ENCODE results near the gene ACOT11.

The ACOT11 gene

DNA sequence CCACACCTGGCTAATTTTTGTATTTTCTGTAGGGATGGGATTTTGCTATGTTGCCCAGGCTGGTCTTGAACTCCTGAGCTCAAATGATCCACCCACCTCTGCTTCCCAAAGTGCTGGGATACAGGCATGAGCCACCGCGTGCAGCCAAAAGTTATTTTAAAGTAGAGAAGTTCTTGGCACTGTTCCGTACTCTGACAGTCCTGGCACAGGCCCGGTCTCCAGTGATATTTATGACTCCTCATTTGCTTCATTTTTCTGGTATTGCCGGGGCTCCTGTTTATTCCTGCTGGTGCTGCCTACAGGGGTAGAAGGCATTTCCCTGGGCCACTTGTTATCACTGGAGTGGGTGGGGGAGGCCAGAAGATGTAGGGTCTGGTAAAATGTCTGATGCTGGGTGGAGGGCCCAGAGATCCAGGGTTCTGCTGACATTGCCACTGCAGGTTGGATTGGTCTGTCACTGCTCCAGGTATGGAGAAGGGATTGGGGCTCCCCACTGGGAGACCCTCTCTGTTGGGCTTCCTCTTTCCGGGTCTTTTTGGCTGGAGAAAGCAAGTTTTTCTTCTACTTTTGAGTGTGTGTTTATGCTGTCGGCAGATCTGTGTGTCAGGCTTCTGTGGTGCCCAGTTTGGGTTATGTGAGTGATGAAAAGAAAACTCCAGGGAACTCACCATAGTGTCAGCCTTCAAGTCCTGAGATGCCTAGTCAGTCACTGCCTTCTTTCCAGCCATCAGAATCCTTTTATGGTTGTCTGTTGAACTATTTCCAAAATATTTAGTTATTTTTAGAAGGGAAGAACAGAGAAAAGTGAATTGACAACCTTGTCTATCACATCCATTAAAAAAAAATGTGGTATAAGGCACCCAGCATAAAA, 98.0 kb downstream of the ACOT11 start:
- DNase-seq (ENCODE audit: low read depth in 2 of 2), result no peak

DNA sequence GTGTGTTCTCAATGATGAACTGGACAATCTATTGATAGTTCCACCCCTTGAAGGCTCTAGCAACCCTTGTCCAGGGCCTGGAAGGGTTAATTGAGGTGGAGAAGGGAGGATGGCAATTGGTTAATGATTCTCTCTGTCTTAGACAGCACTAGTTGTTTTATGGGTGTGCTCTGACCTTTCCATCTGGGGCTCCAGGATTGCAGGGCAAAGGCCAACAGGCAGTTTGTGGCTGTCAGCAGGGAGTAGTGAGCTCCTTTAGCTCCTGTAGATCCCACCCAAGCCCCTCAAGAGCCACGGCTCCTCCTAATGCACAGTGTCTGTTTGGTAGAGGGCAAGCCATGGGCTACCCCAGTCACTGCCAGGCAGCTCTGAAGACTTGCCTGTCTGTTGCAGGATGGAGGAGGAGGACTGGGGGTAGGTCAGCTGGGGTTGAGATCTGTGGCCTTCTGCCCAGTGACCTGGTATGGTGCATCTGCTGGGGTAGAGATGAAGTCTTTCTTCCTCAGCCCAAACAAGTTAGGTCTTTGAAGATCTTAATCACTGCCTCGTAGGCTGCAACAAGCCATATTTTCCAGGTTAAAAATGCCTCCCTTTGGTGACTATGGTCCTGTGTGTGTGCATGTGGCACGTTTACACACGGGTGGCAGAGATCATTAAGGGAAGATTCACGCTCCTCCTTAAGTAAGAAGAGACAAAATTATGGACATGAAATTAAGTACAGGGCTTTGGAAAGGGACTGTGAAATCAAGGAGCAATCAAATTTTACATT, 101.3 kb downstream of the ACOT11 start:
- DNase-seq (ENCODE audit: low read depth in 2 of 2), result no peak

DNA sequence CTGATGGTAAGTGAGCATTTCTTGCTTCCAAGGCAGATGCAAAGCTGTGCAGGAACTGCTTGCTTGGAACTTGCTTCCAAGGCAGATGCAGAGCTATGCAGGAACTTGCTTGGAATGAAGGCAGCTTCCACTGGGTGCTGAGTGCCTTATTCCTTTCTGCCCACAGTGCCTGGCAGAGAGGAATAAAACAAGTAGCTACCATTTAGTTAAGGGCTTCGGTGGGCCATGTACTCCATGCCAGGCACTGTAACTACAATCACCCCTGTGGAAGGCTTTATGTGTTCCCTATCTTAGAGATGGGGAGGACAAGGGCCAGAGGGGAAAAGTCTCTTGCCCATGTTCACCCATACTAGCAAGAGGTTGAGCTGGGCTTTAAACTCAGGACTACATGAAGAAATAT, 101.9 kb downstream of the ACOT11 start:
- no peak for DNase-seq (ENCODE audit: low read depth in 2 of 2)

DNA sequence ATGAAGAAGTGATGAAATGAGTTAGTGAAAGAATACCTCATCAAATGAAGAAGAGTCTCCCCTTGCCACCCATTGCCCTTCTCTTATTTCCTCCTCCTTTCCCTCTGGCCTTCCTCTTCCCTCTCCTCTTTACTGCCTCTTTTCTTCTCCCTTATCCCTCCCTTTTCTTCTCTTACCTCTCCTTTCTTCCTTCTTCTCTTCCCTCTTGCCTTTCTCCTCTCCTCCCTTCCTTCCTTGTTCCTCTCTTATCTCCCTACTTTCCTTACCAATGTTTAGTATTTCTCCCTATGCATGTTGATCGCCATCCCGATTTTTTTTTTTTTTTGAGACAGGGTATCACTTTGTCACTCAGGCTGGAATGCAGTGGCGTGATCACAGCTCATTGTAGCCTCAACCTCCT, 102.4 kb downstream of the ACOT11 start:
- DNase-seq (ENCODE audit: low read depth in 2 of 2), result no peak

DNA sequence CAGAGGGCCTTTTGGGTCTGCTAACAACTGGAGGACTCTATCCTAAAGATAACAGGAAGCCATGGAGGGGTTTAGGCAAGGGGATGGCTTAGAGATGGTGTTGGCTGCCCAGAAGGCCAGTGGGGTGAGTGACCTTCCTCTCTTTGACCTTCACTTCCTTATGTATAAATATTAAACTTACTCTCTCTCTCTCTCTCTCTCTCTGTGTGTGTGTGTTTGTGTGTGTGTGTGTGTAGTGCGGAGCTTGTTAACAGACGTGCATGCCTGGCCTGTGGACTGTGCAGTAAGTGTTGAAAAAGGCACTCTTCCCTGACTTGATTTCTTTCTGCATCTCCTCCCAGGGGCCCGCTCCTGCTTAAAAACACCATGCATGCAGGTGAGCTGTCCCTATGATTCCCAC, 103.6 kb downstream of the ACOT11 start:
- no peak for DNase-seq (ENCODE audit: low read depth in 2 of 2)

DNA sequence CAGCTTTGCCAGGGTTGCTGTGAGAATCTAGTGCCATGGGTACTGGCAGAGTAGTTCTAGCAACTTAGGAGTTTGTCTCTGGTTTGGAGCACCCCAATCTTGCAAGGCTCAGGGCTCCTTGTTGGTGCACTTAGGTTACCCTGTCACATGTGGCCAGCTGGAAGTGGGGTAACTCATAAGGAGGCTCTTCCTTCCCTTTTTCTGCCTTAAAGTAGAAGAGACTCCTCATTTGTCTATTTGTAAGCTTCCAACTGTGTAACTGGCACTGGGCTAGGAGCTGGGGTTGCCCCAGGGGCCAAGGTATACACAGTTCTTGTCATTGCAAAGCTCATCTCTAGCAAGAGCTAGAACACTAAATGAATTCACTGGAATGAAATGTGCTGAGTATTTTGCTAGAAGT, 104.1 kb downstream of the ACOT11 start:
- DNase-seq (ENCODE audit: low read depth in 2 of 2), result no peak

DNA sequence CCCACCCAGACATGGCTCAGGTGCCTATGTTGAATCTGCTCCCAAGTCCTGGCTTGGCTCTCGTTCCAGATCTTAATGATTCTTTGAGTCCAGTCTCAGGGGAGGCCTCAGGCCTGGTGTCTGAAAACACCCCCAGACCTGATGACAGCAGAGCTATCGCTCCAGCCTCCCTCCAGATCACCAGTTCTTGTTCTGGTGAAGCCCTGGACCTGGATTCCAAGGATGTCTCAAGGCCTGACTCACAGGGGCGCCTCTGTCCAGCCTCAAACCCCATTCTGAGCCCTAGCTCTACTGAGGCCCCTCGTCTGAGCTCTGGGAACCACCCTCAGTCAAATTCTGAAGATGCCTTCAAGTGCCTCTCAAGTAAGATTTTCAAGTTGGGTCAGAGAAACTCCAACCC, 105.0 kb downstream of the ACOT11 start:
- no peak for DNase-seq (ENCODE audit: low read depth in 2 of 2)

DNA sequence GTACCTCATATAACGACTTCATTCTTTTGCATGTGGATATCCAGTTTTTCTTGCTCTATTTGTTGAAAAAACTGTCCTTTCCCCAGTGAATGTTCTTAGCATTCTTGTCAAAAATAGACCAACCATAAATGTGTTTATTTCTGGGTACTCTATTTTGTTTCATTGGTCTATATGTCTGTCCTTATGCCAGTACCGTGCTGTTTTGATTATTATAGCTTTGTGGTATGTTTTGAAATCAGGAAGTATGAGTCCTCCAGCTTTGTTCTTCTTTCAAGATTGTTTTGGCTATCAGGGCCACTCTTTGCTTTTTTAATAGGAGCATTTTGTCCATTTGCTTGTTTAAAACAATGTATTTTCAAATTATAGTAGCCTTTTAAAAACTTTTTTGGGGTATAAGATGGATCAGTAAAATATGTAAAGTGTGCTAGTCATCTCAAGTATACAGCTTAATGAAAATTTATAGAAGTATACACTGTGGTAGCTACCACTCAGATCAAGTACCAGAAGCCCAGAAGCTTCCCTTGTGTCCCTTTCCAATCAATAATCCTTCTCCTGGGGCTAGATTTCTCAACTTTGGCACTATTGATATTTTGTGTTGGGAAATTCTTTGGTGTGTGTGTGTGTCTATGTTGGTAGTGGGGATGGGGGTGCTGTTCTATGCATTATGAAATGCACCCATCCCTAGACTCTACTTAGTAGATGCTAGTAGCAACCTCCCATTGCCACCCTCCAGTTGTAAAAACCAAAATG, 110.3 kb downstream of the ACOT11 start:
- no peak for DNase-seq (ENCODE audit: low read depth in 2 of 2)

All from stimulated activated CD4-positive, alpha-beta T cell treated with anti-CD3 and anti-CD28 coated beads, Interleukin-1b, Interleukin-23, amount 100 ng/mL, for 4 hours (primary cell).